Epithelial cell of prostate (primary cell): Measurements from ENCODE around the gene CEP104.
"Not testable (repeated sequence)": the region's sequence is repeated elsewhere in the genome, so short reads cannot be mapped to it uniquely, and the experiment has no call there.

ENCODE experiments used
- DNase-seq: peaks from one replicate; pipeline ENCODE4 v3.0.0-alpha.2; 2011; ENCODE audit warnings: low read depth, low spot score
- H3K27ac ChIP-seq: fragments of 450-650 bp; 2 replicates; pipeline ENCODE4 v1.5.1; 2017; ENCODE audit warnings: mild to moderate bottlenecking

CEP104 gene

DNA sequence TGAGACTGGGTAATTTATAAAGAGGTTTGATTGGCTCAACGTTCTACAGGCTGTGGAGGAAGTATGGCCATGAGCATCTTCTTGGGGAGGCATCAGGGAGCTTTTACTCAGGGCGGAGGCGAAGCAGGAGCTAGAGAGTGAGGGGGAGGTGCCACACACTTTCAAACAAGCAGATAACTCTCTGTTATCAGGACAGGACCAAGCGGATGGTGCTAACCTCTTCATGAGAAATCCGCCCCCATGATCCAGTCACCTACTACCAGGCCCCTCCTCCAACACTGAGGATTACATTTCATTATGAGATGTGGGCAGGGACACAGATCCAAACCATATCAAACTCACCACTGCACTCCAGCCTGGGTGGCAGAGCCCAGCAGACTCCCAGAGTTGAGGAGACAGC is 49.2 kb downstream of the CEP104 start:
- no peak for DNase-seq
- H3K27ac ChIP-seq = no peak overlapping the region

GRCh38 chr1:3805038-3805437 is 52.0 kb downstream of the CEP104 start:
- H3K27ac ChIP-seq = no peak overlapping the region
- DNase-seq = no peak

DNA sequence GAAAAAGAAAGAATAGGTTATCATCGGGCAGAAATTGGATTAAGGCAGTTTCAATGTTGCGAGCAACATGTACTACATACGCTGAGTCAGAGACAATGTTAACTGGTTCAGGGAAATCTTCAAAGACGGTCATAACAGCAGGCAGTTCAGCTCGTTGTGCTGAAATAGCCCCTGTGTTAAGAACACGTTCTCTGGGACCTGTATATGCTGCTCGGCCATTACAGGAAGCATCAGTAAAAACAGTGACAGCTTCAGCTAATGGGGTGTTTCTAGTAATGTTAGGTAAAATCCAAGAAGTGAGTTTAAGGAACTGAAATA is 52.4 kb downstream of the CEP104 start:
- not testable (repeated sequence) for H3K27ac ChIP-seq

GRCh38 chr1:3803905-3804626 is 52.9 kb downstream of the CEP104 start:
- DNase-seq = no peak
- H3K27ac ChIP-seq = no peak overlapping the region

More for the DNA sequence above, 52.4 kb downstream of the CEP104 start:
- DNase-seq = not testable (repeated sequence)

GRCh38 chr1:3800795-3801194 is 56.2 kb downstream of the CEP104 start:
- not testable (repeated sequence) for H3K27ac ChIP-seq, DNase-seq

- H3K27ac ChIP-seq = no peak overlapping the region
These were observed 56.9 kb downstream of the CEP104 start for GRCh38 chr1:3799976-3800685.

DNA sequence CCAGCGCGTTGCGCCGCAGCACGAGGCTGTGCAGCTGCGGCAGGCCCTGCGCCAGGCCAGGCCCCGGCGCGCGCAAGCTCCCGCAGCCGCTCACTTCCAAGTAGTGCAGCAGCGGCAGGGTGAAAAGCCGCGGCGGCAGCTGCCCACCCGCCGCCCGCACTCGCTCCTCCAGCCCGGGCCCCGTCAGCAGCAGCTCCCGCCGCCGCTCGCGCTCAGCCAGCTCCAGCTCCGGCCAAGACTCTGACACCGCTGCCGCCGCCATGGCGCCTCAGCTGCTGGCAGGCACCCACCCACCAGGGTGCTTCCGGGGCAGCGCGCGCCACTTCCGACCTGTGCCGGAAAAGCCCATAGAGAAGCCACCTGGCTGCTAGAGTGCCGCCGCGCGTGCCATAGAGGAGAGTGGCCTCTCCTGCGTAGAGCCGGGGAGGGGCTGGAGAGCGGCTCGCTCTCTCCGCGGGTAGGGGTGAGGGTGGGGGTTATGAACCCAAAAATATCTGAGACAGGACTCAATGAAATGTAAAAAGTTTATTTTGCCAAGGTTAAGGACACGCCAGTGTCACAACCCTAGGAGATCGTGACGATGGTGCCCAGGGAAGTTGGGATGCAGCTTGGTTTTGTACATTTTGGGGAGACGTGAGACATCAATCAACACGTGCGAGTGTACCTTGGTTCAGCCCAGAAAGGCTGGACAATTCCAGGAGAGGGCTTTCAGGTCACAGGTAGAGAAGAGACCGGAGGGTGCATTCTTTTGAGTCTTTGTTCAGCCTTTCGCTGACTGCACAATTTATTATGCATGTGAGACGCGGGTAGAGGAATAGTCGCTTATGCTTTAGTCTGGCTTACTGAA is 60.6 kb downstream of the CEP104 start, which contains the start of gene LRRC47:
Gene LRRC47 (minus strand): TSS at position 284 of the 847 bp plus-strand sequence. CDS start 22 bp downstream, at position 262.
- H3K27ac ChIP-seq = peak within 1 kb of the TSS; percentile 33

More at GRCh38 chr1:3799976-3800685, 56.9 kb downstream of the CEP104 start:
- no peak for DNase-seq

DNA sequence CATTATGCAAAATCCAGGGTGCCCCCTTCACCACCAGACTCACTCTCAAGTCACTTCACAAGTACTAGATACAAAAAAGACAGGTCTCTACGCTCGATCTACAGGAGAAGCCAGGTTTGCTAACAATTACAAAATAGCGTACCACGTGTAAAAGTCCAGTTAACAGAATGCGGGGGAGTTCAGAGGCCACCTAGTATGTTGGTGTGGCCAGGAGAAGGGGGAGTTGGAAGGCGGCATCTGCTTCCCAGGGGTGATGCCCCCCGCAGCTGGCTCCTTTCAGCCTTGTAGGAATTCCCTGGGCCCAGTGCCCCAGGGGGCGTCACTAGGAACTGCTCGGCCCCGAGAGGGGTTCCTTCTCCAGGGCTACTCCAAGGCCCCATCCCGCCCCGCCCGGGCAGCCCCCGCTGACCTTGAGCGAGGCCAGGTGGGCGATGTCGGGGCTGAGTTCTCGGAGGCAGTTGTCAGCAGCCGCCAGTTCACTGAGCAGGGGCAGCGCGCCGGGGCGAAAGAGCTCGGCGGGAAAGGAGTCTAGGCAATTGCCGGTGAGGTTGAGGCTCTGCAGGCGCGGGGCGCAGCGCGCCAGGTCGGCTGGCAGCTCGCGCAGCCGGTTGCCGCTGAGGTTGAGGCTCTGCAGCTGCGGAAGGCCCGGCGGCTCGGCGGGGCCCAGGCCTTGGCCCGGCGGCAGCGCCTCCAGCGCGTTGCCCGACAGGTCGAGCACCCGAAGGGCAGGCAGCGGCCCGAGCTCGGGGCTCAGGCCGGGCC is 61.4 kb downstream of the CEP104 start:
- no peak for DNase-seq
- H3K27ac ChIP-seq = peak overlapping the region; percentile 33

More for the DNA sequence above, 60.6 kb downstream of the CEP104 start, which contains the start of gene LRRC47:
- peak; percentile 59 for DNase-seq

- no peak for DNase-seq
- no peak overlapping the region for H3K27ac ChIP-seq
These were observed 66.1 kb downstream of the CEP104 start for GRCh38 chr1:3790952-3791351.

GRCh38 chr1:3790500-3790923 is 66.5 kb downstream of the CEP104 start:
- DNase-seq = no peak
- no peak overlapping the region for H3K27ac ChIP-seq

DNA sequence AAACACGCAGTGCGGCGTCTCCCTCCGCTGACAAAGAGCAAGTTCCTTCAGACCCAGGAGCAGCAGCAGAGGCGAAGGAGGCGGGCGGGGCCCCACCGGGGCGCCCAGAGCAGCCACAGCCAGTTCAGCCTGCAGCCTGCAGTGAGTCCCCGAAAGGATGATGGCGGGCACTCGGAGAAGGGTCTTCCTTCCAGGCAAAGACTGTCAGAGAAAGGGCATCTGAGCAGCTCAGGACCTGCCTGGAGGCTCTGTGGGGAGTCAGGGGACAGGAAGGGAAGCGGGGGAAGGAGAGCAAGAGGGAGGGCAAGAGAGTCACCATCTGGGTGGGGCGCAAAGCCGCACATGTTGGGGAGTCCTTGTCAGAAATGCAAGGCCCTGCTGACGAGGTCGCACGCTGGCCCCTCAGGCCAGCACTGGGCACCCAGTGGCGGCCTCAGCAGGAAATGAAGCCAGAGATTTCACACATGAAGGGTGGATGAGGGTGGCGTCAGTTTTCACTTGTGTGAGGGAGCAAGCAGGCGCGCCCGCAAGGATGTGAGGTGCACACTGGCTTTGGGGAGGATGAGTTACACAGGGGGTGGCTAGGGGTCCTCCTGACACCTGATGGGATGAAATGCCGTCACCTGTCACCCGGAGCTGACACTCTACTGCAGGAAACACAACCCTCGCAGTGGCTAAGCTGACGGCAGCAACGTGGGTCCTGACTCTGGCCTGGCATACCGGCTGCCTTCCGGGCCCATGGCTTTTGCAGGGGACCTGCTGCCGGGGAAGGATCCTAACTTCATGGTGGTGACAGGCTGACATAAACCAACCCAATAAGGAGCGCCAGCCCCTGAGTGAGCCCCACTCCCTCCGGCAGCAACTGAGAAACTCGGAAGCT is 67.3 kb downstream of the CEP104 start:
- peak overlapping the region; percentile 30 for H3K27ac ChIP-seq
- no peak for DNase-seq

GRCh38 chr1:3788756-3789420 is 68.1 kb downstream of the CEP104 start:
- DNase-seq = no peak
- H3K27ac ChIP-seq = peak overlapping the region; percentile 30

DNA sequence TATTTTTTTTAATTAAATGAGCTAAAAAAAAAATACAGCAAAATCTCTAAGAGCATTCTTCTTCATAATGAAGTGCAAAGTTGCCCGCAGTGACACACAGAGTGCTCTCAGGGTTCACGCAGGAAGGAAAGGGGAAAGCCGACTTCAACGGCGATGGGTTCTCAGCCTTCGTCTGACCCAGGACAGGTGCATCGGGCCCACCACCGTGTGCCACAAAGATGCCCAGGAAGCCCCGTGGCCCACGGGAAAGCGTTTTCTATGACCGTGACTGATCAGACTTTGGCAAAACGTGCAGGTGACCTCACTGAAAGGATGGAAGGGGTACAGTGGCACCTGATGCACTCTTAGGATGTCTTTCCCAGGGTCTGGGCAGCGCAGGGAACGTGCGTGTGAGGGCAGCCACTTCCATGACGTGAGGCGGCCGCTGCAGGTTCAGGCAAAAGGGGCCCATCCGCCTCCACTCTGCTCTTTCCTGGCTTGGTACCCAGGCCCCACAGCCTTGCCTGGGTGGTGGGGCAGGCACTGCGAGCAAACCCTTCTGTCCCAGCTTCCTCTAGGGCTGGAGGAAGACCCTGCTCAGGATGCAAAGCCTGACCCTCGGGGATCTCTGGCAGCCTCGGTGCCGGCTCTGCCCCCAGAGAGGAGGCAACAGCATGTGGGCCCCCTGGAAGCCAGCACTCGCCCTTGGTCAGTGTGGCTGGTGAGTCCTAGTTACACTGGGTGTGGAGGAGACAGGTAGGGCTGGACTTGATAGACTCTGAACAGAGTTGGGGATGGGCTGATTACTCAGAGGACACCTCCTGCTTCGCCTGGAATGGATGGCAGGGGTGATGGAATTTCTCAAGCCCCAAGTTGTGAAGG is 69.0 kb downstream of the CEP104 start:
- H3K27ac ChIP-seq = peak overlapping the region; percentile 30
- DNase-seq = no peak

- no peak overlapping the region for H3K27ac ChIP-seq
- no peak for DNase-seq
These were observed 69.7 kb downstream of the CEP104 start for GRCh38 chr1:3787349-3787715.

DNA sequence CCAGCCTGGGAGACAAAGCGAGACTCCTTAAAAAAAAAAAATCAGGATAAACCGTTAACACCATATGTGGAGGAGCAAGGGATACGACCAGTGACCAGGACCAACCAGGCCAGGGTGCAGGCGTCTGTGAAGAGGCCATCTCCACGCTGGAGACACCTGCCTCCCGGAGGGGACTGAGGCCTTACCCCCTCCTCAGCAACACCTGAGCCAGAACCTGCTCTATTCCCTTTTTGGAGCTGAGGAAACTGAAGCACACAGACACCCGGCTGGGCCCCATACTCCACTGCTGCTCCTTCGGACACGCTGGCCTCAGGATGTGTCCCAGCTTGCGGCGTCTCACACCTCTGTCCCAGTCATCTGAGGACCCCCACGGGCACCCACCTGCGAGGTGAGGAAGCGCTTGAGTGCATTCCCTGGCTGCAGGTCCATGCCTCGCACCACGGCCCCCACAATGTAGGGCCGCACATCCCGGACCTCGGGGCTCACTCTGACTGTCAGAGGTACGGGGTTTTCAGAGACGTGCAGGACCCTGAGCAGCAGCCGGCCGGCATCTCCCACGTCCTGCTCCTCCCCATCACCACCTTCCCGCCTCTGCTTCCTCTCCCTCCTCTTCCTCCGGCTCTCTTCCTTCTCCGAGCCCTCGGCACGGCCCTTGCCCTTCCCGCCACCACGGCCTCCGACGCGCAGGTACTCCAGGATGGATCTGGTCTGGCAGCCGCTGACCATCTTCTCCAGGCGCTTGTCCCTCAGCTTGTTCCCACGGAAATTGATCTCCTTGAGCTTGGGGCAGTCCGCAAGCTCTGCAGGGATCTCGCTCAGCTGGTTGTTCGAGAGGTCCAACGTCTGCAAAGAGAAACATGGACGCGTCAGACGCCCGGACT is 70.3 kb downstream of the CEP104 start:
- no peak overlapping the region for H3K27ac ChIP-seq

GRCh38 chr1:3785456-3786157 is 71.4 kb downstream of the CEP104 start:
- DNase-seq = no peak
- no peak overlapping the region for H3K27ac ChIP-seq

More for the DNA sequence above, 70.3 kb downstream of the CEP104 start:
- no peak for DNase-seq
